Measurements from ENCODE around the gene INSR.

The INSR gene

DNA sequence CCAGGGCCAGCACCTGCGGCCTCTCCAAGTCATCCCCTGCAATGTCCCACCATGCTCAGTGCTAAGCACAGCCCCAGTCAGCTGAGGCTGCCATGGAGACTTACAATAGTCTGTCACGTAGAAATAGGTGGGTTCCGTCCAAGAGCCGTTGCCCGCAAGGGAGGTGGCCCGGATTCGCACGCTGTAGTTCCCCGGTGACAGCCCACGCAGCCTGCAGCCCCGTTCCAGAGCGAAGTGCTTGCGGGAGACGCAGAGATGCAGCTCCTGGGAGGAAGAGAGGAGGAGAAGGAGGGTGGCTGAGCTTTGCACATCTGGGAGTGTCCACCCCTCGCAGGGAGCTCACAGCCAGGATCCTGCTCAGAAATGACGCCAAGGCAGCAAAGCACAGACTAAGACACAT lies 162.2 kb downstream of the INSR start:
- no peak for DNase-seq

DNA sequence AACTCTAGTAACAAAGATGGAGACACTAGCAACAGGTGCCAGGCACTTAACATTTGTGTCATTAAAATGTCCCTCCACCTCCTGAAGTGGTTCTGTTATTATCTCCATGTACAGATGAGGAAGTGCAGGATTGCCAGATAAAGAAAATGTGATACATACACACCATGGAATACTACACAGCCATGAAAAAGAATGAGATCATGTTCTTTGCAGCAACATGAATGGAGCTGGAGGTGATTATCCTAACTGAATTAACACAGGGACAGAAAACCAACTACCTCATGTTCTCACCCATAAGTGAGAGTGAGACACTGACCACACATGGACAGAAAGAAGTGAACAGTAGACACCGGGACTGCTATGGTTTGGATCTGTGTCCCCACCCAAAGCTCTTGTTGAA lies 164.2 kb downstream of the INSR start:
- no peak for DNase-seq

DNA sequence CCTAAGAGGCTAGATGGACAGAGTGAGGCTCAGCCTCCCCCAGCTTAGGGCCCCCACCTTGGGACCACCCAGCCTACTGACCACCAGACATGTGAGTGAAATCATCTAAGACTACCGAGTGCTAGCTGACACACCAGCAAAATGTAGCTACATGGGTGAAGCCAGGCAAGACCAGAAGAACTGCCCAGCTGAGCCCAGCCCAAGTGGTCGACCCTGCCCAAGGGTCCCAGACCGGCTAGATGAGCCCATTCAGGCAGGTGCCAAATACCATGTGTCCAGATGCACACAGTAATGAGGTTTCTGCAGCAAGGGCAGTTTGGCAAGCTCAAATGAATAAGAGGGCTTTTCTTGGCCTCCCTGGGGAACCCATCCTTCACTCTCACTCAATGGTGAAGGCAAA lies 168.1 kb downstream of the INSR start:
- DNase-seq, result no peak

DNA sequence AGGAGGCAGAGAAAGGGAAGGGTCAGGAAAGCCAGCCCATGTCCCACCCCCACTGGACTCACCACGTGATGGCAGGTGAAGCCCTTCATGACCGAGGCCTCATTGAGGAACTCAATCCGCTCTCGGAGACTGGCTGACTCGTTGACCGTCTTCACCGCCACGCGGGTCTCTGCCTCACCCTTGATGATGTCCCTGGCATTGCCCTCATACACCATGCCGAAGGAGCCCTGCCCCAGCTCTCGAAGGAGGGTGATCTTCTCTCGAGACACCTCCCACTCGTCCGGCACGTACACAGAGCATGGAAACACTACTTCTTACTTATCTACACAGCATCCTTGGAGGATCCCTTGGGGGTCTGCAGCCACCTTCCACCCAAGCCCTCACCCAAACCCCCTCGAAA lies 169.0 kb downstream of the INSR start:
- no peak for DNase-seq

DNA sequence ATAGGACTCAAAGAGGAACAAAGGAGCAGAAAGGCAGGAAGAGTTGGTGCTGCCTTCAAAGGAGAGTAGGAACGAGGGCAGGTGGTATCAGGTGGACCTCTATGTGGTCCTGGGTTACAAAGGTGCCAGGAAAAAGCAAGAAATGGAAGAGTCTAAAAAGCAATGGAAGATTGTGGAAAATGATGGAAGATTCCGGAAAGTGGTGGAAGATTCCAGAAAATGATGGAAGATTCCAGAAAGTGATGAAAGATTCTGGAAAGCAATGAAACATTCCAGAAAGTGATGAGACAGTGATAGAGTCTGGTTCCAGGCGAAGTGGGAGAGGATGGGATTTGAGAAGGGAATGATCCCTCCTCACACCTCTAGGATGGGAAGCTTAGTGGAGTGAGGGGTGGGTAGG lies 169.4 kb downstream of the INSR start:
- DNase-seq, result no peak

DNA sequence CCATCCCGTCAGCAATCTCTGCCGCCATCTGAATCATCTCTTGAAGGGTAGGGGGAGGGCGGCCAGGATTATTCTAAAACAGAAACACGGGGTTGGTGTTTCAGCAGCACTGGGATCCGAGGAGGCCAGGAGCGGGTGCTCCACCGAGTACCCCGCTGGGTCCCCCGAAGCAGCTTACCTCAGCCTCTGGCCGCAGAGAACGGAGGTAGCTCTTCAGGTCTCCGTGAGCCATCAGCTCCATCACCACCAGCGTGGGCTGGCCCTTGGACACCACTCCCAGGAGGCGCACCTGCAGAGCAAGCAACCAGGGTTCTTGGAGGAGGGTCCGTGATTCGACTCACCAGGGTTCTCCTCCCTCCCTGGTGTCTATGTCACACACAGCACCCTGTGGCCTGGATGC lies 171.5 kb downstream of the INSR start:
- no peak for DNase-seq

DNA sequence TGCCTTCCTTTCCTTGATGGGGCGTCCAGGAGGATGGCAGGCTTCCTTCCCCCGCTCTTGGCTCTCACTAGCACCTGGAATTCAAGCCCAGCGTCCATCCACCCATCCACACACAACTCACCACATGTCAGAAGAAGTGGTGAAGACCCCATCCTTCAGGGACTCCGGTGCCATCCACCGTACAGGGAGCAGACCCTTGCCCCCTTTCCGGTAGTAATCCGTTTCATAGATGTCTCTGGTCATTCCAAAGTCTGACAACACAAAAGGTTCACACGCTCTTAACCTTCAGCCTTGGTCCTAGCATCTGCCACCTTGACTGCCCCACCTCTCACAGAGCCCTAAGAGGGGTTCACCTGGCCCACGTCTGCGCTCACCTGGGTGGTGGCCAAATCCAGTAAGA lies 173.7 kb downstream of the INSR start:
- DNase-seq, result no peak

DNA sequence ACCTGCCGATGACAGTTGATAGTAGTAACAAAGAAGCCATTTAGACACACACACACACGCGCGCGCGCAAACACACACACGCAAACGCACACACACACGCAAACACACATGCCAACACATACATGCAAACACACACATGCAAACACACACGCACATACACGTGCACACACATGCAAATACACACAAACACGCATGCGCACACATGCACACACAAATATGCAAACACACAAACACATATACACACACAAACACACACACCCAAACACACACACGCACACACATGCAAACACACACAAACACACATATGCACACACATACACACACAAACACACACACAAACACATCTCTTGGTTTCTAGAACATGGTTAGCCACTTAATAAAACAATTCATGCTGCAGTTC lies 174.6 kb downstream of the INSR start:
- DNase-seq, result no peak

DNA sequence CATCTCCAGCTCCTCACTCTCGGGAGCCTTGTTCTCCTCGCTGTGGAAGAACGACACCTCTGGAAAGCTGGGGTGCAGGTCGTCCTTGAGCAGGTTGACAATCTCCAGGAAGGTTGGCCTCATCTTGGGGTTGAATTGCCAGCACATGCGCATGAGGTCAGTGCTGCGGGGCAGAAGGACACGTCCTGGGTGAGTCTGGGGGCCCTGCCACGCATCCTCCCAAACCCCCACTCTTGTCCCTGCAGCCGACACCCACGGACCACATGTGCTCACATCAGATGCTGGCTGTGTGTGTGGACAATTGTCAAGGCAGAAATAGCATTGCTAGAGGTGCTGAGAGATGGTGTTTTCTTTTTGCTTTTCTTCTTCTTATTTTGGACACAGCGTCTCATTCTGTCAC lies 177.0 kb downstream of the INSR start:
- no peak for DNase-seq

DNA sequence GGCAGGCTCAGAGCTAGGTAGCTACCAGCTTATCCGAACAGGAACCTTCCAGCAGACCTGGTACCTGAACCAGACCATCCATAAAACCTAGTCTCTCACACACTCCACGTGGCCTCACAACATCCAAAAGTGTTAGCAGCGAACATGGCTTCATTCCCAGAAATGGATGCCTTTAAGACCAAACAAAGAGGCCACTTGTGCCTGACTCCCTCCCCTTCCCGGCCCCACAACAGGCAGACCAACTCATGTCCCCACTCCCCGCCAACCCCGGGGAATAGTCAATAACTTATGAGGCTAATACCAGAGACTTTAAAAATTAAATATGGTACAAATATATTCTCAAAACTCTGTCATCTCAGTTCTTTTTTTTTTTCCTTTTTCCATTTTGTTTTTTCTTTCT lies 178.5 kb downstream of the INSR start:
- DNase-seq, result no peak

DNA sequence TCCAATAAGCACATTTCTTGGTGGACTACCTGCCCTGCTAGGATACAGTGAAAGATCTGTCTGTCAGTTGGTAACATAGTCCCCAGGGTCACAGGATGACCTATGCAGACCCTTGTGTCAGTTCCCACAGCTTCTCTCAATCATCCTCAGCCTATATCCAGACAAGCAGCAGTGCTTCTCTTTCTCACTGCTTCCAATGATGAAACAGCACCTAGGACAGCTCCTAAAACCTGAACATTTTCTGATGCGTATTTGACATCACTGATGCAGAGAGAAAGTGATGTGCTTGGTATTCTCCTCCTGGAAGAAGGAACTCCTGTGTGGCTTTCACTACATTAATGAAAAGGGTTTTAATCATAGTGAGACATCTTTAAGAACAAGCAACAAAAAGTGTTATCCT lies 181.0 kb downstream of the INSR start:
- DNase-seq, result no peak

DNA sequence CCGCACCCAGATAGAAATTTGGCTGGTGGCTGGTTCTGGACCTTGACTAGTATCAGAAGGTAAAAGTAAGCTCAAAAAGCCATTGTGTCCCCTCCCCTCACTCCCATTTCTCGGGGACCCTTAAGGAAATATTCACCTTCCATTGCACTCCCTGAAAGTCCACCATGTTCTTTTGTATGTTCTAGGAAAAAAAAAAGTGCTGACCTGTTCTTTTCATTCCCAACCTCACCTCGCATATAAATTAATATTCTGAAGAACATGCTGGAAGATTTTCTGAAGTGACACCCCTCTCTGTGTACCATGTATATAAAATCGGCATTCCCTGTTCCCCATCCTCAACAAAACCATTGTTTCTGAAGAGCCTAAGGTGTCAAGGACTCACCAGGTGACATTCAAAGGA lies 181.5 kb downstream of the INSR start:
- no peak for DNase-seq

DNA sequence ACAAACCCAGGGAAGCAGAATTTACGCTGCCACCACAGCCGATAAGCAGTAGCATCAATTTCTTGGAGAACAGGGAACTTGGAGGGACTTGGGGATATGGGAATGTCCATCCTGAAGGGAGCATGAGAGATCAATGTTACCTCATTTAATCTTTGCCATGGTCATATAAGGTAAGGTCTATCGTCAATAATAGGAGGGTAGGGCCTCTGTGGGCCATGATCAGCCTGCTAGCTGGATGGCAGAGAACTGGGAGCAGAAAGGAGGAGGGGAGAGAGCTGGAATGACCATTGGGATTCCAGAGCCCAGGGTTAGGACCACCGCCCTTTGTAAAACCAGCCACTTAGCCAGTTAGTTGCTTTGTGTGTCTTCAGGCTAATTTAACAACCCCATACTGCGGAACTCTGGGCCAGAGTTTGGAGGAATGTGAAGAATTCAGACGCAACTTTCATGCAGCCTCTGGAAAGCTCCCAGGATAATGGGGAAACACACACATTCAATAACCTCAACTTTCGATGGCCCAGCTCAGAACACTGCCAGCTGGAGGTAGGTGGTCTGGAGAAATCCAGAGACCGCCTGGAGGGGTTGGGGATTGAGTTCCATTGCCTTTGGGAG lies 184.4 kb downstream of the INSR start:
- DNase-seq, result no peak

DNA sequence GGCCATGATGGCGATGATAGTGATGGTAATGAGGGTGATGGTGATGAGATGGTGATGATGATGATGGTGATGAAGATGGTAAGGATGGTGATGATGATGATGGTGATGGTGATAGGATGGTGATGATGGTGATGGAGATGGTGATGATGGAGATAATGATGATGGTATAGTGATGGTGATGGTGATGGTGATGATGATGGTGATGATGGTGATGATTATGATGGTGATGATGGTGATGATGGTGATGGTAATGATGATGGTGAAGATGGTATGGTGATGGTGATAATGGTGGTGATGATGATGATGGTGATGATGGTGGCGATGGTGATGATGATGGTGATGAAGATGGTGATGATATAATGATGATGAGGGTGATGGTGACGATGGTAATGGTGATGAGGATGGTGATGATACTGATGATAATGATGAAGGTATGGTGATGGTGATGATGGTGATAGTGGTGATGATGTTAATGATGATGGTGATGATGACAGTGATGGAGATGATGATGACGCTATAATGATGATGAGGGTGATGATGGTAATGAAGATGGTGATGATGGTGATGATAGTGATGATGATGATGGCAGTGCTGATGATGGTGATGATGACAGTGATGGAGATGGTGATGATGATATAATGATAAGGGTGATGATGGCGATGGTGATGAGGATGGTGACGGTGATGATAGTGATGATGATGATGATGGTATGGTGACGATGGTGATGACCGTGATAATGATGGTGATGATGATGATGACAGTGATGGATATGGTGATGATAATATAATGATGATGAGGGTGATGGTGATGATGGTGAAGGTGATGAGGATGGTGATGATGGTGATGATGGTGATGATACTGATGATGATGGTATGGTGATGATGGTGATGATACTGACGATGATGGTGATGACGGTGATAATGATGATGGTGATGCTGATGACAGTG lies 187.2 kb downstream of the INSR start:
- DNase-seq, result no peak

DNA sequence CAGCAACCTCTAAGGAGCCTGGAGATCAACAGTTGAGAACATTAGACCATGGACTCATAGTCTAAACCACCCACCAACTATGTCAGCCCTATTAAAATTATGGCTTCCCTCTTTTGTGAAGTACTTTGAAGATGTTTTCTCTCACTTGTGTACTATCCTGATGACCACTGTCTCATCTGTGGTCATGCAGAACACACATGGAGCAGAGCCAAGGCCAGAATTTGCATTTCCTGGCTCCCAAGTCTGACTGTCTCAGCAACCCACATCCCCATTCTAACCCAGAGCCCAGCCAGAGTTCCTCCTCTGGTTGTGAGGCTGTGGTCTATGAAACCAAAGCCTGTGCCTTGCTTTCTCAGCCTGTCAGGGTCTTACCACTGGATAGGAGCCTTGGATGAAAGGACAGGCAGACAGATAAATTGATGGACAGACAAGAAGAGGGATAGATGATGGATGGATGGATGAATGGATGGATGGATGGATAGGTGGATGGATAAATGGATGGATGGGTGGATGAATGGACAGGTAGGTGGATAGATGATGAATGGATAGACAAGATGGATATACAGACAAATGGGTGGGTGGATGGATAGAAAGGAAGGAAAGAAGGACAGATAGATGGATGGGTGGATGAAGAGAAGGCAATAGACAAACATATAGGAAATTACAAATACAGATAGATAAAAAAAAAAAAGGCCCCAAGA lies 189.3 kb downstream of the INSR start:
- DNase-seq, result no peak

DNA sequence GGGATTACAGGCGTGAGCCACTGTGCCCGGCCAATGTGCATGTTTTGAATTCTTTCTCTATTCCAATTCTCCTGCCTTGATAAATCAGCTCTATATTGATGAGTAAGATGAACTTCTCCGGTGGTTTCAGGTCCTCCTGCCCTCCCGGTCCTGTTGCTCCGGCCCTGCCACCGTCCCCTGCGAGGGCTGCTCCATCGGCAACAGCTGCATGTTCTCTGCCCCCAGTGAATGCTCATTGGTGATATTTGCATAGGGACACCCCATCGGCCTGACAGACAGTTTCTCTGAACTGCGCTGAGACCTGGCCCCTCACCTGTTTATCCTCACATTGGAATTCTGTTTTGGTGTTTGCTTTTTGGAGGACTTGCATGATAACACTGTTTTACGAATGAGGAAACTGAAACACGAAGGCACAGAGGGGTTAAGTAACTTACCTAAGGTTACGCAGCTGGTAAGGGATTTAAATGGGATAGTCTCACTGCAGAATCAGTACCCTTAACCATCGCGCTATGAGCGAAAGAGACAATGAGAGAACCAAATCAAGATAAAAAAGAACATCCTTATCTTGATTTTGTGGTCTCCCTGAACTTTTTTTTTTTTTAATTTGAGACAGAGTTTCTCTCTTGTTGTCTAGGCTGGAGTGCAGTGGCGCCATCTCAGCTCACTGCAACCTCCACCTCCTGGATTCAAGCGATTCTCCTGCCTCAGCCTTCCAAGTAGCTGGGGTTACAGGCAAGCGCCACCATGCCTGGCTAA lies 192.5 kb downstream of the INSR start:
- no peak for DNase-seq

DNA sequence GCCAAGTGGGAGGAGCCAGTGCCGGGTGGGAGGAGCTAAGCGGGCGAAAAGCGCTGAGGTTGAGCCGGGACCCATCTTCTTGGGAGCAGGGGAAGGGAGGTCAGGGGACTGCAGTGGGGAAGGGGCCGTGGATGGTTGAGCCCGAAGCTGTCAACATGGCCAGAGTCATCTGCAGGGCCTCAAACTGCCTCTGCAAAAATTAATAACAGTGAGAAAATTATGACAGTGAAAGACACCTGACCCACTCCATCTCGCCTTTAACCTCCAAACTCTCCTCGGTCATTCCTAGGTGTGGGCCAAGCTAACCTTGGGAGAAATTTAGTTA lies 194.7 kb downstream of the INSR start:
- DNase-seq, result no peak

DNA sequence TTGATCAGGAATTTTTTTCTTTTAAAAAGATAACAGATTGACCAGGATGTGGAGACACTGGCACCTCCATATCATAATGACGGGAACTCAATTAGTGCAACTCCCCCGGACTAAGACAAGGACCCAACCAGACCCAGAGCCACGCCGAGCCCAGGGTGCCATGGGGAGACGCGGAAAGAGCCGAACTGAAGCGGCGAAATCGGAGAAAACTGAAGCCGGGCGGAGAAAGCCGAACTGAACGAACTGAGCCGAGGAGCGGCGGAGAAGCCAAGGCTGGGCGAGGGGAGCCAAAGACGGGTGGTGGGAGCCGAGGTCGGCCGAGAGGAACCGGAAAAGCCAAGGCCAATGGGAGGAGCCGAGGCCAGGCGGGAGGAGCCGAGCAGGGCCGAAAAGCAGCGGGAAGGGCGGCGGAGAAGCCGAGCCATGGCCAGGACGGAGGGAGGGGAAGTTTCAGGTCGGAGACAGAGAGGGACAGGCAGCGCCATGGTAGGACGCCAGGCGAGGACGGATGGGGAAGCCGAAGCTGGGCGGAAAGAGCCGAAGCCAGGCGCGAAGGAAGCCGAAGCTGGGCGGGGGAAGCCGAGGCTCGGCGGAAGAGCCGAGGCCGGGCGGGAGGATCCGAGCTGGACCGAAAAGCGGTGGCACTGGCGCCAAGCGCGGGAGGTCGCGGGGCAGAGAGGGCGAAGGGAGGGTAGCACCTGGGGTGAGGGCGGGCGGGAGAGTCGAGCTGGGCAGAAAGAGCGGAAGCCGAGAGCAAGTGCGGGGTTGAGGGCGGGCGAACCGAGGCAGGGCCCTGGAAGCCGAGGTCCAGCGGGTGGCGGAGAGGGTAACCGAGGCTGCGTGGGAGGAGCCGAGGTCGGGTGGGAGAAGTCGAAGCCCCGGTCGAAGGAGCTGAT lies 195.3 kb downstream of the INSR start:
- DNase-seq, result peak; percentile 86

DNA sequence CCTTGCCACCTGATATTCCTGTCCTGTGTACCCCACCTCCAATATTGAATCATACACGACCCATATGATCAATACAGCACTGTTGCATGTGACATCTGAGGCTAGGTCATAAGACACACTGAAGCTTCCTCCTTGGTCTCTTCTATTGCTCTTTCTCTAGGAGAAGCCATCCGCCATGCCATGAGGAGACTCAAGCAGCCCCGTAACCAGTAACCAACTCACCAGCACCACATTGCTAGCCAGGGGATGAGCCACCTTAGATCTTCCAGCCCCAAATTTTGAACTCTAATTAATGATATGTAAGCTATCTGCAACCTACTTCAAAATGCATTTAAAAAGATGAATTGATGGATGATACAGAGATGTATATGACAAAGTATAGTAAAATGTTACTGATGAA lies 196.1 kb downstream of the INSR start:
- DNase-seq, result no peak

DNA sequence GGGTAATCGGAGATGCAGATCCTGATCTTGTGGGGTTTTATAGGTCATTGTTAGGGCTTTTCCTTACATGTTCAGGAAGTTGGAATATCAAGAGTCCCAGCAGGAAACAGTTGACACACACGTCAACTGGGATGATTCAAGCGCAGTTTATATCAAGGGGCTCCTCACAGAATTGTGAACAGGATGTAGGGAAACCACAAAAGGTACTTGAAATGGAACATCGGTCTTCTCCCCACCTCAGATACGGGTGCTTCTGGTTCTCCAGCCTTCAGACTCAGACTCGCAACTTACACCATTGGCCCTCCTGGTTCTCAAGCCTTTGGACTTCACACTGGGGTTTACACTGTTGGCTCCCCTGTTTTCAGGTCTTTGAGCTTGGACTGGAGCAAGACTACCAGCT lies 205.2 kb downstream of the INSR start:
- DNase-seq, result no peak

DNA sequence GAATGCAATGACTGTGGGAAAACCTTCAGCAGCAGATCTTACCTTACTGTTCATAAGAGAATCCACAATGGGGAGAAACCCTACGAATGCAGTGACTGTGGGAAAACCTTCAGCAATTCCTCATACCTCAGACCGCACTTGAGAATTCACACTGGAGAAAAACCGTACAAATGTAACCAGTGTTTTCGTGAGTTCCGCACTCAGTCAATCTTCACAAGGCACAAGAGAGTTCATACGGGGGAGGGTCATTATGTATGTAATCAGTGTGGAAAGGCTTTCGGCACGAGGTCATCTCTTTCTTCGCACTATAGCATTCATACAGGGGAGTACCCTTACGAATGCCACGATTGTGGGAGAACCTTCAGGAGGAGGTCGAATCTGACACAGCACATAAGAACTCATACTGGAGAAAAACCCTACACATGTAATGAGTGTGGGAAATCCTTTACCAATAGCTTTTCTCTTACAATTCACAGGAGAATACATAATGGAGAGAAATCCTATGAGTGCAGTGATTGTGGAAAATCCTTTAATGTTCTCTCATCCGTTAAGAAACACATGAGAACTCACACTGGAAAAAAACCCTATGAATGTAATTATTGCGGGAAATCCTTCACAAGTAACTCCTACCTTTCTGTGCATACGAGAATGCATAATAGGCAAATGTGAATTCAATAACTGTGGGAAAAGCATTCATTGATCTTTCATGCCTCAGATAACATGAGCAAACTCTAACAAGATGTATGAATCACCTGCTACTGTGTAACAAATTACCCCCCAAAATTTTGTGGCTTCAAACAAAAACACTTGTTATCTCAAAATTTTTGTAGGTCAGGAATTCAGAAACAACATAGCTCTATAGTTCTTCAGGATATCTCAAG lies 210.9 kb downstream of the INSR start:
- DNase-seq, result no peak

Measured in stimulated activated naive CD4-positive, alpha-beta T cell treated with Interleukin-2 at 50 U/mL for 16 hours (primary cell).